GM12878 (cell line): ENCODE measurements around the gene JAKMIP1. TPM values are rescaled to one million over a fixed set of nuclear protein-coding genes. Genes with fewer than 3 reads are reported as not detected.
A peak's percentile ranks its signal among the peaks of the same experiment; 100 is the strongest.

ENCODE experiments used
- ATAC-seq: fragments of 200-7000 bp; cut with Tn5 transposase; 3 replicates; pipeline ENCODE4 v1.9.1; 2020; ENCODE audit warnings: mild to moderate bottlenecking, moderate library complexity
- BruUV-seq: library from RNA; stranded (reverse); fragments of 400-500 nt; replicated peaks from 2 replicates; lab custom pipeline; 2021; lab: Mats Ljungman, UMichigan
- CTCF ChIA-PET: fragments of 300-600 bp; sonication (Branson Sonifier 250); formaldehyde crosslinking; extraction: SDS; loops from one replicate; lab custom pipeline; 2021; ENCODE audit warnings: inconsistent platforms; lab: Yijun Ruan, JAX
- POLR2A ChIA-PET: fragments of 350-600 bp; formaldehyde crosslinking; extraction: SDS; loops from one replicate; lab custom pipeline; 2021; ENCODE audit warnings: inconsistent platforms; lab: Charles Lee
- RAD21 ChIA-PET: fragments of 300-600 bp; sonication (Branson Sonifier 250); formaldehyde crosslinking; loops from one replicate; lab custom pipeline; 2023; ENCODE audit warnings: antibody characterized with exemption; ENCODE audit not compliant: unreplicated experiment; lab: Charles Lee
- SMC1A ChIA-PET: fragments of 300-600 bp; sonication (Branson Sonifier 250); formaldehyde crosslinking; loops from one replicate; lab custom pipeline; 2023; ENCODE audit not compliant: unreplicated experiment, uncharacterized antibody; lab: Charles Lee
- DNase-seq: peaks from one replicate; pipeline ENCODE4 v3.0.0-alpha.2; 2011; ENCODE audit warnings: low read depth, low spot score
- FAIRE-seq: peaks from 3 replicates; lab custom pipeline; 2011; peaks lifted over from hg19 to GRCh38; lab: Jason Lieb, UNC
- H2AFZ ChIP-seq: 2 replicates; pipeline ENCODE4 v1.6.0; 2011; ENCODE audit warnings: low read depth, low read length, control low read depth; ENCODE audit not compliant: control insufficient read depth
- H3K27ac ChIP-seq: 2 replicates; pipeline ENCODE4 v1.5.1; 2011; ENCODE audit warnings: control low read depth; ENCODE audit not compliant: control insufficient read depth, insufficient read depth
- H3K27me3 ChIP-seq, 2 experiments: replicated peaks in 1 of 2; 2 replicates each; pipeline versions ENCODE4 v1.6.0 to v1.6.1; 2011; ENCODE audit warnings: low read length in 1 of 2; ENCODE audit not compliant: control insufficient read depth in 2 of 2, insufficient read depth in 2 of 2
- H3K36me3 ChIP-seq, 2 experiments: 2 replicates each; pipeline ENCODE4 v1.5.1; 2011; ENCODE audit warnings: low read length in 1 of 2; ENCODE audit not compliant: control insufficient read depth in 2 of 2, insufficient read depth in 2 of 2
- H3K4me1 ChIP-seq: 2 replicates; pipeline ENCODE4 v1.6.1; 2011; ENCODE audit warnings: mild to moderate bottlenecking, low read length, moderate library complexity, mixed read lengths; ENCODE audit not compliant: control insufficient read depth, insufficient read depth
- H3K4me2 ChIP-seq: 2 replicates; pipeline ENCODE4 v1.6.0; 2011; ENCODE audit warnings: control low read depth; ENCODE audit not compliant: control insufficient read depth, insufficient read depth
- H3K4me3 ChIP-seq: fragments of 200-600 bp; sonication (generic); 2 replicates; pipeline ENCODE4 v1.5.1; 2016
- H3K79me2 ChIP-seq: 2 replicates; pipeline ENCODE4 v1.6.0; 2011; ENCODE audit warnings: low read length; ENCODE audit not compliant: control insufficient read depth, insufficient read depth
- H3K9ac ChIP-seq: 2 replicates; pipeline ENCODE4 v1.8.0; 2011; ENCODE audit warnings: low read length, control low read depth, mixed read lengths; ENCODE audit not compliant: control insufficient read depth, insufficient read depth
- H3K9me3 ChIP-seq: replicated peaks from 3 replicates; pipeline ENCODE4 v1.5.1; 2011; ENCODE audit warnings: mild to moderate bottlenecking, low read length; ENCODE audit not compliant: control insufficient read depth, insufficient read depth
- H4K20me1 ChIP-seq: 2 replicates; pipeline ENCODE4 v1.6.0; 2011; ENCODE audit not compliant: control insufficient read depth, insufficient read depth
- FOXK2 ChIP-seq: fragments of 450-650 bp; IDR thresholded peaks from 2 replicates; pipeline ENCODE4 v1.6.1; 2017; ENCODE audit warnings: mild to moderate bottlenecking, moderate library complexity
- WGBS: methylation state at CpG from one replicate; pipeline ENCODE4 v1.1.6; 2016; ENCODE audit warnings: low lambda C conversion rate; ENCODE audit not compliant: insufficient replicate concordance, insufficient coverage; ENCODE audit errors: missing lambda C conversion rate; 5-methylcytosine and 5-hydroxymethylcytosine counted together
- in situ Hi-C: fragments of 300-500 bp; cut with MboI; formaldehyde crosslinking; loops from 9 replicates; pipeline ENCODE4 v1.14.3; 2018; ENCODE audit warnings: mixed read lengths
- intact Hi-C: fragments of 100-400 bp; cut with micrococcal nuclease; formaldehyde crosslinking; loops from one replicate; pipeline ENCODE4 v1.14.2; 2022; ENCODE audit not compliant: unreplicated experiment
- polyA plus RNA-seq, 11 experiments: library from polyadenylated mRNA; depleted of rRNA in 4 of 11; unstranded in 6 of 11; stranded (reverse) in 5 of 11; fragments of >200 nt; fragmentation: Nextera tagmentation in 4 of 11; fragmentation: Illumina TruSeq in 1 of 11; extraction: Ambion mirVana in 4 of 11; extraction: Trizol in 1 of 11; gene quantifications; 1 replicate in 1 of 11; 2 replicates in 10 of 11; pipeline versions ENCODE4 v1.2.1 to v1.2.3, GENCODE V29; 2011 to 2016; ENCODE audit warnings: inconsistent platforms in 2 of 11, missing spikeins in 2 of 11, low read depth in 1 of 11
- total RNA-seq, 4 experiments: library from RNA; depleted of rRNA in 3 of 4; stranded (reverse); fragments of >200 nt in 3 of 4; fragmentation: Illumina TruSeq in 1 of 4; extraction: Trizol in 1 of 4; gene quantifications; 2 replicates each; pipeline versions ENCODE4 v1.2.1 to v1.2.3, GENCODE V29; 2013 to 2021
- TF ChIP-seq, protein P1 (sequence below): fragments of 450-650 bp; IDR thresholded peaks from 2 replicates; pipeline ENCODE4 v1.6.1; 2016; ENCODE audit warnings: mild to moderate bottlenecking, moderate library complexity, borderline replicate concordance

JAKMIP1 gene
- total and polyA plus RNA-seq, 10 of the 15 experiments (the other 5 are each of a cell fraction or from before 2014, with no cell fraction given): 0.52 to 16.7 (median 12.3) TPM

DNA sequence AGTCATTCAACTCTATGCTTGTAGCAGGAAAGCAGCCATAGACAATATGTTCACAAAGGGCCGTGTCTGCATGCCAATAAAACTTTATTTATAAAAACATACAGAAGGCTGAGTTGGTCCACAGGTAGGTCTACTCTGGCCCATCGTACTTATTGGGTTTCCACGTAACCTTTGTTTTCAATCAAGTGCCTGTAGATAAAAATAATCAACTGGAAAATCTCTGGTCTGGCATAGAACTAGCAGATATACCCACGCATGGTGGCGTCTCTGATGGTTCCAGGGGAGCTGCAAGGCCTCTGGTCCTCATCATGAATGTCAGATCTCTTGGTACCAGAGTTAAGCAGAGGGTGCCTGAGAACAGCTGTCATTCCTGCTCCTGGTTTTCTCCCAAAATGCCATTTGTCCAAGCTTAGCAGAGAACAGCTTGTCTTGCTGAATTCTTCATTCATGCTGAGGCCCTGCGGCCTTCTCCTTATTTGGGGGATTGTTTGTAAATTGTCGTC lies 31.4 kb upstream of the JAKMIP1 start:
- POLR2A ChIA-PET: no interaction called here
- TF ChIP-seq, protein P1, sequence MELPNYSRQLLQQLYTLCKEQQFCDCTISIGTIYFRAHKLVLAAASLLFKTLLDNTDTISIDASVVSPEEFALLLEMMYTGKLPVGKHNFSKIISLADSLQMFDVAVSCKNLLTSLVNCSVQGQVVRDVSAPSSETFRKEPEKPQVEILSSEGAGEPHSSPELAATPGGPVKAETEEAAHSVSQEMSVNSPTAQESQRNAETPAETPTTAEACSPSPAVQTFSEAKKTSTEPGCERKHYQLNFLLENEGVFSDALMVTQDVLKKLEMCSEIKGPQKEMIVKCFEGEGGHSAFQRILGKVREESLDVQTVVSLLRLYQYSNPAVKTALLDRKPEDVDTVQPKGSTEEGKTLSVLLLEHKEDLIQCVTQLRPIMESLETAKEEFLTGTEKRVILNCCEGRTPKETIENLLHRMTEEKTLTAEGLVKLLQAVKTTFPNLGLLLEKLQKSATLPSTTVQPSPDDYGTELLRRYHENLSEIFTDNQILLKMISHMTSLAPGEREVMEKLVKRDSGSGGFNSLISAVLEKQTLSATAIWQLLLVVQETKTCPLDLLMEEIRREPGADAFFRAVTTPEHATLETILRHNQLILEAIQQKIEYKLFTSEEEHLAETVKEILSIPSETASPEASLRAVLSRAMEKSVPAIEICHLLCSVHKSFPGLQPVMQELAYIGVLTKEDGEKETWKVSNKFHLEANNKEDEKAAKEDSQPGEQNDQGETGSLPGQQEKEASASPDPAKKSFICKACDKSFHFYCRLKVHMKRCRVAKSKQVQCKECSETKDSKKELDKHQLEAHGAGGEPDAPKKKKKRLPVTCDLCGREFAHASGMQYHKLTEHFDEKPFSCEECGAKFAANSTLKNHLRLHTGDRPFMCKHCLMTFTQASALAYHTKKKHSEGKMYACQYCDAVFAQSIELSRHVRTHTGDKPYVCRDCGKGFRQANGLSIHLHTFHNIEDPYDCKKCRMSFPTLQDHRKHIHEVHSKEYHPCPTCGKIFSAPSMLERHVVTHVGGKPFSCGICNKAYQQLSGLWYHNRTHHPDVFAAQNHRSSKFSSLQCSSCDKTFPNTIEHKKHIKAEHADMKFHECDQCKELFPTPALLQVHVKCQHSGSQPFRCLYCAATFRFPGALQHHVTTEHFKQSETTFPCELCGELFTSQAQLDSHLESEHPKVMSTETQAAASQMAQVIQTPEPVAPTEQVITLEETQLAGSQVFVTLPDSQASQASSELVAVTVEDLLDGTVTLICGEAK: peak; percentile 66
- TF ChIP-seq FOXK2: no peak
- Histone ChIP-seq H3K79me2 (no peaks in the 10 kb centered on the region), H3K27ac (no peak overlapping the region), H3K4me1 (no peaks in the 10 kb centered on the region), H4K20me1 (no peaks in the 10 kb centered on the region), H3K9me3 (no peaks in the 10 kb centered on the region), H2AFZ (no peak overlapping the region), H3K9ac (no peak overlapping the region), H3K36me3 (no peaks in the 10 kb centered on the region), H3K27me3 (no peaks in the 10 kb centered on the region; a peak in 2 of 4 replicates), H3K4me3 (no peak overlapping the region), H3K4me2 (no peak overlapping the region)
- no peak for FAIRE-seq
- CTCF ChIA-PET: interaction anchor here (0.9 to 1.1 kb wide), 2 partner anchors 15 to 18 kb away, joined by 4 to 5 read pairs; no protein-coding TSS in a partner anchor
- RAD21 ChIA-PET: no interaction called here
- SMC1A ChIA-PET: interaction anchor here (1.1 to 1.5 kb wide), 2 partner anchors 18 to 77 kb away, joined by 3 read pairs; no protein-coding TSS in a partner anchor
- no TSS peak for BruUV-seq
- intact Hi-C loops (no loop called here), in situ Hi-C loops (no loop called here)
- ATAC-seq: no peak
- no peak for DNase-seq
- 40% methylated on average over 7 of the region's 7 CpGs for WGBS
